ENCODE results near the gene CDKN1B.

The CDKN1B gene

GRCh38 chr12:12749433-12749832, 32.3 kb downstream of the CDKN1B start:
- TF ChIP-seq CTCF (conservative IDR thresholded peaks at IDR 0.05; ENCODE audit: low read depth, low read length), result no peak
- H3K4me3 ChIP-seq (ENCODE audit: low read length), result peak overlapping the region; percentile 19
- no peak for DNase-seq (ENCODE audit: low read depth)

DNA sequence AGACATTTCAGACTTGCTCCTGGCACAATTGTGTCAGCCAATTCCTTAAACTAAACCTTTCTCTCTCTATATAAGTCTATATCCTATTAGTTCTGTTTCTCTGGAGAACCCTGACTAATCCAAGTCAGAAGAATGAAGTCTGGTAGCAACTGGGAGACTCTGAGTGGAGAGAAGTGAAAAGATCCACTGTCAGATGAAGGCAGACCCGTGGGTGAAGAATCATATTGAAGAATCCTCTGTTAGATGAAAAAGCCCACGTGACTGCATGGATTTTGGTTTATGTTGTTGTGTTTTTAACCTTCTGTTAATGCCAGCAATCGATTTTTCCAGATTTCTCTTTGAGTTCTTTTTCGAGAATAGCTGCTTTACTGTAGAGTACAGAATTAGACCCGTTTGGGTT, 38.8 kb downstream of the CDKN1B start:
- no peak overlapping the region for H3K4me3 ChIP-seq (ENCODE audit: low read length)
- TF ChIP-seq CTCF (conservative IDR thresholded peaks at IDR 0.05; ENCODE audit: low read depth, low read length), result no peak
- DNase-seq (ENCODE audit: low read depth), result no peak

GRCh38 chr12:12757121-12757520, 40.0 kb downstream of the CDKN1B start:
- DNase-seq (ENCODE audit: low read depth), result no peak
- no peak overlapping the region for H3K4me3 ChIP-seq (ENCODE audit: low read length)
- TF ChIP-seq CTCF (conservative IDR thresholded peaks at IDR 0.05; ENCODE audit: low read depth, low read length), result no peak

- no peak overlapping the region for H3K4me3 ChIP-seq (ENCODE audit: low read length)
- no peak for TF ChIP-seq CTCF (conservative IDR thresholded peaks at IDR 0.05; ENCODE audit: low read depth, low read length)
- no peak for DNase-seq (ENCODE audit: low read depth)
Observed at GRCh38 chr12:12759234-12759915, 42.2 kb downstream of the CDKN1B start.

DNA sequence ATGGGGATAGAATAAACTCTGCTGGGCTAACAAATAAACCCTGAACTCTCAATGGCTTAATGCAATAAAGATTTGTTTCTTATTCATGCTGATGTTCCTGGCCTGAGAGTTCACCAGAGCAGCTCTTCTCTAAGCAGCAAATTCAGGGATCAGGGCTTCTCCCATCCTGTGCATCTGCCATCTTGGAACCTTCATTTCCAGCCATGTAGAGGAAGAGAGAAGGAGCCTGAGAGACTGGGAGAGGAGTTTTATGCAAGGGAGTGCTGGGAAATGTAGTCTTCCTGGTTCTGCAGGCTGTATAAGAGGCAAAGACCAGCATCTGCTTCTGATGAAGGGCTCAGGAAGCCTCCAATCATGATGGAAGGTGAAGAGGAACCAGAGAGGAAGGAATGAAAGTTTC, 47.7 kb downstream of the CDKN1B start:
- TF ChIP-seq CTCF (conservative IDR thresholded peaks at IDR 0.05; ENCODE audit: low read depth, low read length), result no peak
- DNase-seq (ENCODE audit: low read depth), result no peak
- H3K4me3 ChIP-seq (ENCODE audit: low read length), result no peak overlapping the region

GRCh38 chr12:12770262-12770661, 53.1 kb downstream of the CDKN1B start:
- no peak for TF ChIP-seq CTCF (conservative IDR thresholded peaks at IDR 0.05; ENCODE audit: low read depth, low read length)
- H3K4me3 ChIP-seq (ENCODE audit: low read length), result no peak overlapping the region
- no peak for DNase-seq (ENCODE audit: low read depth)

All from retinal pigment epithelial cell (primary cell).